ENCODE results near the gene NATD1.

Gene NATD1

DNA sequence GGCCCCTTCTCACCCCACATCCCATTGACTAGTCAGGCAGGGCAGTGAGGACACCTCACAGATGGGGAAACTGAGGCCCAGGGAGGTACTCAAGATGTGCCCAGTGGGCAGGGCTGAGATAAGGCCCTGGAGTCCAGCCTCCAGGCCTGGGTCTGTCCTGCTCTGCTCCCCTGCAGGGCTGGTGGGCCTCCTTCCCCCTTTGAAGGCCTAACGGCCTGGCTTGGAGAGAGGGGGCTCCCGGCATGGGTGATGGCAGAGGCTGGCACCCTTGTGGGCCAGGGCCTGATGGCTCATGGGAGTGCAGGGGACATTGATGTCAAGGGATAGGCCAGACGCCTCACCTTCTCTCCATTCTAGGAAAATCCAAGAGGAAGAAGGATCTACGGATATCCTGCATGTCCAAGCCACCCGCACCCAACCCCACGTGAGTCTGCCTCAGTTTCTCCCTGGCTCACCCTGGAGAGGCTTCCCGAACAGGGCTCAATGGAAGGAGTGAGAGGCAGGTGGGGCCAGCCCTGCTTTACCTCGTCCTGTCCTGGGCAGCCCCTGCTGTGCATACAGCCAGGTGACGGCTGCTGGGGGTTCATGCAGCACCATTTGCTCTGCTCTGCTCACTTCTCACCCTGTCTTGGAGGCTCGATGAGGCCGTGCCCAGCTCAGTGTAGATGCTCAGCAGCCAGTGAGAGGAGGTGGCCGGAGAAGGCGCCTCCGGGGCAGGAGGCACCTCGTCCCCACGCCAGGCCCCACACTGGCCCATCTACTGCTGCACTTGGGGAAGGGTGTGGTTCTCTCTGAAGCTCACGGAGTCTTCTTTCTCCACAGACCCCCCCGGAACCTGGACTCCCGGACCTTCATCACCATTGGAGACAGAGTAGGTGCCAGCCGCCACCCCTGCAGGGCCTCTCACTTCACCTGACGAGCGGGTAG, 45.1 kb upstream of the NATD1 start:
- TF ChIP-seq, protein P1, sequence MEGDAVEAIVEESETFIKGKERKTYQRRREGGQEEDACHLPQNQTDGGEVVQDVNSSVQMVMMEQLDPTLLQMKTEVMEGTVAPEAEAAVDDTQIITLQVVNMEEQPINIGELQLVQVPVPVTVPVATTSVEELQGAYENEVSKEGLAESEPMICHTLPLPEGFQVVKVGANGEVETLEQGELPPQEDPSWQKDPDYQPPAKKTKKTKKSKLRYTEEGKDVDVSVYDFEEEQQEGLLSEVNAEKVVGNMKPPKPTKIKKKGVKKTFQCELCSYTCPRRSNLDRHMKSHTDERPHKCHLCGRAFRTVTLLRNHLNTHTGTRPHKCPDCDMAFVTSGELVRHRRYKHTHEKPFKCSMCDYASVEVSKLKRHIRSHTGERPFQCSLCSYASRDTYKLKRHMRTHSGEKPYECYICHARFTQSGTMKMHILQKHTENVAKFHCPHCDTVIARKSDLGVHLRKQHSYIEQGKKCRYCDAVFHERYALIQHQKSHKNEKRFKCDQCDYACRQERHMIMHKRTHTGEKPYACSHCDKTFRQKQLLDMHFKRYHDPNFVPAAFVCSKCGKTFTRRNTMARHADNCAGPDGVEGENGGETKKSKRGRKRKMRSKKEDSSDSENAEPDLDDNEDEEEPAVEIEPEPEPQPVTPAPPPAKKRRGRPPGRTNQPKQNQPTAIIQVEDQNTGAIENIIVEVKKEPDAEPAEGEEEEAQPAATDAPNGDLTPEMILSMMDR (IDR thresholded peaks at IDR 0.05; ENCODE audit: low read depth, low read length) = no peak

DNA sequence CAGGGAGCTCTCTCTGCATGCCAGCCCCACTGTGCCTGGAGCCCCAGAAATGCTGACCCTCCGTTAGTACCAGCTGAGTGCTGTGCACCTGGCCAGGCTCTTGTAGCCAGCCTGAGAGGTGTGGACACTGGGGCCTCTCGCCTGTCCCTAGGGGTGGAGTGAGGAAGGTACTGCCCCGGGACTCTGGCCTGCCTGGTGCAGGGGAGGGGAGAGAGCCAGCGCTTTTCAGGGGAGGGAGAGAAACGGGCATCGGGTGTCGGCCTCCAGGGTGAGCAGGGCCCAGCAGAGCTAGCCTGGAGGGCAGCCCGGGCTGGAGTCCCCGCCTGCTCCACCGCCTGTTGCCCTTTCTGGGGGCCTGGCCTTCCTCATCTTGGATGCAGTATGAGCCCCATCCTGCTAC, 44.4 kb upstream of the NATD1 start:
- TF ChIP-seq, protein P1 (IDR thresholded peaks at IDR 0.05; ENCODE audit: low read depth, low read length) = no peak
- H3K4me3 ChIP-seq (ENCODE audit: low read depth, low read length) = no peak overlapping the region

More for the DNA sequence above, 45.1 kb upstream of the NATD1 start:
- H3K4me3 ChIP-seq (ENCODE audit: low read depth, low read length) = no peak overlapping the region

DNA sequence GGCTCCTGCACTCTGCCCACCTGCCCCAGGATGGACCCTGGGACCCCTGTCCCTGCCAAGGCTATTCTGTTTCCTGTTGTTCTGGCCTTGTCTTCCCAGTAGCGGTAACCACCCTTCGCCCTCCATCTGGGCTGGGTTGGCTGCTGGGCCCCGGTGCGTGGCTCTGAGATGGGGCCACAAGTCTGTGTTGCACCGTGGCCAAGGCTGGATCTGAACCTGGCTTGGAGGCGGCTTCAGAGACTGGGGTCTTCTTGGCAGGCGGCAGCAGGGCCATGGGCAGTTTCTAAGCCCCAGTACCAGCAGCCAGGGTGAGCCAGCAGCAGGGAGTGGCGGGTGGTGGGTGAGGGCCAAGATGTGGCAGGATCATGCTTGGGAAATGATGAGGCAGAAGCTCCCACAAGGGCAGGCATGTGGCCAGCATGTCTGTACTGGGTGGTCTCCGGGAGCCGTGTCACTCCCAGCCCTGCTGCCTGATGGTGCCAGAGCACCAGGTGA, 43.9 kb upstream of the NATD1 start:
- no peak overlapping the region for H3K4me3 ChIP-seq (ENCODE audit: low read depth, low read length)
- TF ChIP-seq, protein P1 (IDR thresholded peaks at IDR 0.05; ENCODE audit: low read depth, low read length) = no peak

DNA sequence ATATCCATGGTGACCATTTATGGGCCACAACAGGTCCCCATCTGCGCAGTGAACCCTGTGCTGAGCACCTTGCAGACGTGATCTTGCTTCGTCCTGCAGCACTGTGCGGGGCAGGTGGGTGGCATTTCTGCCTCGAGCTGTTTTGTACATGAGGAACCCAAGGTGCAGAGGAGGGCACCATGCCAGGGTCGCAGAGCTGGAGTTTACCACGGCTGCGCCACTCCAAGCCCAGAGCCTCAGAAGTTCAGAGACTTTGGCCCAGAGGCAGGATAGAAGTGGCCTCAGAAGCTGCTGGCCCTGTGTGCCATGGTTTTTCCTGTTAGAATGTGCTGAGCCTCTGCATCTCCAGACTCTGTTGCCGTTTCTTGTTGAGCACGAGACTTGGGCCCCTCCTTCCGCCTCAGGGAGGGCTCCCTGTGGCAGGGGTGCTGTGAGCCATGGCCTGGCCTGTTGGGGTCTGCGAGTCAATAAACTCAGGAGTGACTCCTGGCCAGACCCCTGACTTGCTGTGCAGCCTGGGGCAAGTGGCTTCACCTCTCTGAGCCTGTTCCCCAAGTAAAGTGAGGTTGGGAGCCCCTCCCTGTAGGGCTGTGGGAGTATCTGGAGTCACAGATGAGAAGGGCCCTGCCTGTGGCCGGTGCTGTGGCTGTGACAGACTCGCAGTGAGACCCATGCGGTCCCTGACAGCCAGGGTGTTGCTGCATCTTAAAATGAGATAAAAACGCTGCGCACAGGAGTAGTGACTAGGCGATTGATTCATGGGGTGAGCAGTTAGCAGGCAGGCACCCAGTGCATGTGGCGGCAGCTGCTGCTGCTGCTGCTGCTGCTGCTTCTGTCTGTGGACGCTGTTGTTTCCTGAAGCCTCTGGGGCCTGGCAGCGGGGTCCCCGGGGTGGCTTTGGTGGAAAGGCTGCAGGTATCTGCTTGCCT, 43.2 kb upstream of the NATD1 start:
- H3K4me3 ChIP-seq (ENCODE audit: low read depth, low read length) = no peak overlapping the region
- TF ChIP-seq, protein P1 (IDR thresholded peaks at IDR 0.05; ENCODE audit: low read depth, low read length) = no peak

DNA sequence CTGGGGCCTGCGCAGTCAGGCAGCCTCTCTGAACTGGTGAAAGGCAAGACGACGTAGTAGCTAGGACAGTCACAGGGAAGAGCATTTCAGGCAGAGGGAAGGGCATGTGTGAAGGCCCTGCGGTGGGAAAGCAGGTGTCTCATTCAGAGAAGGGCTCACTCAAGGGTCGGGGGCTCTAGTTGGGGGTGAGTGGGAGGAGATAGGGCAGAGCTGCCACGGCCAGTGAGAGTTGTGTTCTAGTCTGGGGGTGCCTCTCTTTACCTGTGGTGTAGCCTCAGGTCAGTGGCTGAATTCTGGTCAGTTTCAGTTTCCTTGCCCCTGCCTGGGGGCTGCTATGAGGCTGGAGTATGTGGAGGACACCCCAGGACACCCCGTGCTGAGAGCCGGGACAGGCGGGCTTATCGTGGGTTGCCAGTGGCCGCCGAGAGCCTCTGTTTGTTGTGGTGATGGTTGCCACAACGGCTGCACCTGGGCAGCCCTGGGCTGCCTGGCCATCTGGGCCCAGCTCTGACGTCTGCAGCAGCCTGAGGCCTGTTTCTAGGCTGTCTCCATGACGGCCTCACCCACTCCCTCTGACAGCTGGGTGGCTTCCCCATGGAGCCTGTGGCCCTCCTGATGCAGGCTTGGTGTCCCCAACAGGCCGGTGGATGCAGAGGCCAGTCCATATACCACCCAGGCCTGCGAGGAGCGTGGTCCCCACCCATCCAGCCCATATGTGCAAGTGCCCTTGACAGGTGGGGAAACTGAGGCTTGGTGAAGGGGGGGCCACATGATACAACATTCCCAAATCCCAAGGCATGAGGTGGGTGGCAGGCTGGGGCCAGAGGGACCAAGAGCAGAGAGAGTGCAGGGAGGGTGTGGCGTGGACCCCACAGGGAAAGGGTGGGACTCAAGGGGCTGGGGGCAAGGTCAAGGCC, 42.1 kb upstream of the NATD1 start:
- TF ChIP-seq, protein P1 (IDR thresholded peaks at IDR 0.05; ENCODE audit: low read depth, low read length) = no peak
- no peak overlapping the region for H3K4me3 ChIP-seq (ENCODE audit: low read depth, low read length)

DNA sequence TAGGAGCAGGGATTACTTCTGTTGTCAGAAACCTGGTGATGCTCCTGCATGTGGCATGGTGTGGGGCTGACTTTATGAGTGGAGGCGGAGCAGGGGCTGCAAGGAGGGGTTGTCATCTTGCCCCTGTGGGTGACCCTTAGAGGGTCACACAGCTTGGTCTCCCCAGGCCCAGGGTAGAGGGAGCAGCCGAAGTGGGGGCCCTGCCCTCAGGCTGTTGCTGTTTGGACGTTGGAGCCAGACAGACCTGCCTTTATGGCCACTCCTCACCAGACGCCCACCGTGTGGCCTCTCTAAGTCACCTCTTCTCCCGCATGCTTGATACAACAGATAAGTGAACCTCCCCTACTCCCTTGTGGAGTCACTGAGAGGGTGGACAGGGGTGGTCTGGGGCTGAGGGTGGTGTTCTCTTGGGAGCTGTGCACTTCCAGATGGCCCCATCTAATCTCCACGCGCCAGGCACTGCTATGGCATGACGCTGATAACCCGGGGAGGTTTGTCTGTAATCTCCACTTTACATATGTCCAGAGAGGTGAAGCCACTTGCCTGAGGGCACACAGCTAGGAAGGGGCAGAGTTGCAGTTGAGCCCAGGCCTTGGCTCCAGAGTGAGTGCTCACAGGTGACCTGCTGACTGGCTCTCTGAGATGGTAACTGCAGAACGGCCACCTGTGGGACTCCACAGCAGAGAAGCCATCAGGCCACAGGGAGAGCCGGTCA, 41.3 kb upstream of the NATD1 start:
- TF ChIP-seq, protein P1 (IDR thresholded peaks at IDR 0.05; ENCODE audit: low read depth, low read length) = no peak
- H3K4me3 ChIP-seq (ENCODE audit: low read depth, low read length) = no peak overlapping the region

All from WI38 (cell line).